Lung (tissue), 12 donors: ENCODE results near the gene CHI3L1. TPM values are rescaled to one million over a fixed set of nuclear protein-coding genes. Genes with fewer than 3 reads are reported as not detected.

ENCODE experiments used
- ATAC-seq: fragments of 200-7000 bp; cut with Tn5 transposase; one replicate; pipeline ENCODE4 v1.9.1; 2020; ENCODE audit warnings: moderate number of reproducible peaks; ENCODE audit not compliant: insufficient read depth, low FRiP score
- DNase-seq, 3 donors: peaks; one replicate each; pipeline ENCODE4 v3.0.0-alpha.2; 2013 to 2017
- H3K27ac ChIP-seq, 2 donors: one replicate each; pipeline ENCODE4 v1.5.1; 2013; ENCODE audit warnings: mild to moderate bottlenecking in 2 of 2, moderate library complexity in 2 of 2, control low read depth in 1 of 2, inconsistent platforms in 1 of 2, low read depth in 1 of 2, low read length in 1 of 2
- H3K27me3 ChIP-seq, 3 donors: one replicate each; pipeline ENCODE4 v1.5.1; 2013; ENCODE audit warnings: low read length in 2 of 3; ENCODE audit not compliant: control insufficient read depth in 3 of 3, insufficient read depth in 3 of 3
- H3K36me3 ChIP-seq, 4 donors: one replicate each; pipeline ENCODE4 v1.5.1; 2013; ENCODE audit warnings: low read length in 4 of 4, mild to moderate bottlenecking in 1 of 4, moderate library complexity in 1 of 4; ENCODE audit not compliant: control insufficient read depth in 4 of 4, insufficient read depth in 4 of 4
- H3K4me1 ChIP-seq, 5 donors: one replicate each; pipeline ENCODE4 v1.5.1; 2013; ENCODE audit warnings: low read length in 5 of 5, mild to moderate bottlenecking in 2 of 5, moderate library complexity in 1 of 5; ENCODE audit not compliant: control insufficient read depth in 5 of 5, insufficient read depth in 5 of 5
- H3K4me3 ChIP-seq: one replicate; pipeline ENCODE4 v1.5.1; 2013; ENCODE audit warnings: mild to moderate bottlenecking, control low read depth, moderate library complexity
- H3K9ac ChIP-seq, 2 donors: one replicate each; pipeline ENCODE4 v1.5.1; 2013; ENCODE audit warnings: low read length in 2 of 2, control low read depth in 1 of 2; ENCODE audit not compliant: insufficient read depth in 1 of 2
- H3K9me3 ChIP-seq, 4 donors: one replicate each; pipeline ENCODE4 v1.5.1; 2013; ENCODE audit warnings: low read length in 3 of 4, mild to moderate bottlenecking in 1 of 4, moderate library complexity in 1 of 4; ENCODE audit not compliant: control insufficient read depth in 4 of 4, insufficient read depth in 3 of 4
- CTCF ChIP-seq: IDR thresholded peaks from 2 replicates; pipeline ENCODE4 v1.5.1; 2012; ENCODE audit warnings: mild to moderate bottlenecking; ENCODE audit errors: control extremely low read depth, extremely low read depth
- WGBS, 2 donors: extraction: QIAGEN DNeasy Blood & Tissue Kit; methylation state at CpG; one replicate each; pipeline ENCODE4 v1.1.7; 2013; 5-methylcytosine and 5-hydroxymethylcytosine counted together
- polyA plus RNA-seq, 2 donors: library from polyadenylated mRNA; stranded (reverse); fragments of 200-250 nt; gene quantifications; one replicate each; pipeline ENCODE4 v1.2.1, GENCODE V29; 2013
- total RNA-seq, 2 donors: library from RNA; depleted of rRNA in 1 of 2; stranded (reverse); fragments of >200 nt in 1 of 2; gene quantifications; one replicate each; pipeline ENCODE4 v1.2.1, GENCODE V29; 2014 to 2021
- donor health status: control.
- donor health status: control.
- donor health status: Bipolar disorder and iron deficiency.
- donor health status: healthy.
- donor health status: DM: yes; HTN: yes; CAD: no.

CHI3L1 gene
- total and polyA plus RNA-seq, 4 donors: 46.4 to 169 (median 110) TPM

GRCh38 chr1:203197625-203198024, 11.1 kb upstream of the CHI3L1 start:
- DNase-seq: no peak
- H3K27ac ChIP-seq: no peak overlapping the region
- no peaks in the 10 kb centered on the region for H3K27me3 ChIP-seq
- H3K9ac ChIP-seq: no peak overlapping the region
- no peak overlapping the region for H3K4me3 ChIP-seq
- no peaks in the 10 kb centered on the region for H3K36me3 ChIP-seq
- WGBS, 2 donors: 45 to 54% methylated on average over 3 of the region's 3 CpGs
- H3K9me3 ChIP-seq: no peaks in the 10 kb centered on the region
- H3K4me1 ChIP-seq: peaks cover 0 to 28% (median 8%) of the 10 kb centered on the region in 5 donors
- ATAC-seq: no peak
- TF ChIP-seq CTCF: no peak

GRCh38 chr1:203196371-203196770, 9.9 kb upstream of the CHI3L1 start:
- ATAC-seq (no peak), DNase-seq (no peak)
- H3K27ac ChIP-seq: no peak overlapping the region
- H3K4me3 ChIP-seq: no peak overlapping the region
- WGBS, 2 donors: 89 to 95% methylated on average over 3 of the region's 3 CpGs
- H3K9ac ChIP-seq: no peak overlapping the region
- no peak for TF ChIP-seq CTCF
- H3K36me3 ChIP-seq: no peaks in the 10 kb centered on the region
- peaks cover 0 to 22% (median 6%) of the 10 kb centered on the region in 5 donors for H3K4me1 ChIP-seq
- H3K9me3 ChIP-seq: no peaks in the 10 kb centered on the region
- no peaks in the 10 kb centered on the region for H3K27me3 ChIP-seq

- H3K4me3 ChIP-seq: no peak overlapping the region
- 93 to 97% methylated on average over 2 of the region's 2 CpGs for WGBS, 2 donors
- TF ChIP-seq CTCF: no peak
- H3K9me3 ChIP-seq: no peaks in the 10 kb centered on the region
- DNase-seq: no peak
- no peak for ATAC-seq
- H3K4me1 ChIP-seq: peaks cover 0 to 7% (median 0%) of the 10 kb centered on the region in 5 donors
- no peaks in the 10 kb centered on the region for H3K36me3 ChIP-seq
- H3K9ac ChIP-seq: no peak overlapping the region
- H3K27me3 ChIP-seq: no peaks in the 10 kb centered on the region
- no peak overlapping the region for H3K27ac ChIP-seq
Observed at GRCh38 chr1:203190949-203191348, 4.4 kb upstream of the CHI3L1 start.

GRCh38 chr1:203189951-203190352, 3.4 kb upstream of the CHI3L1 start:
- ATAC-seq (no peak), DNase-seq (peak in 1 of 3 donors; percentile 43)
- Histone ChIP-seq H3K9me3 (no peaks in the 10 kb centered on the region), H3K4me3 (no peak overlapping the region), H3K27me3 (no peaks in the 10 kb centered on the region), H3K27ac (no peak overlapping the region), H3K9ac (no peak overlapping the region), H3K4me1 (peaks cover 0 to 7% (median 0%) of the 10 kb centered on the region in 5 donors), H3K36me3 (no peaks in the 10 kb centered on the region)
- 59 to 70% methylated on average over 7 of the region's 7 CpGs for WGBS, 2 donors
- no peak for TF ChIP-seq CTCF
